Neuronal stem cell (in vitro differentiated cells): ENCODE data around the gene ZNF629.

Experiments used
- DNase-seq: peaks from one replicate; pipeline ENCODE4 v3.0.0-alpha.2; 2013; ENCODE audit warnings: low spot score
- H2AFZ ChIP-seq: one replicate; pipeline ENCODE4 v1.6.1; 2013; ENCODE audit warnings: mild to moderate bottlenecking, low read length, inconsistent platforms
- H2AK5ac ChIP-seq: 2 replicates; pipeline ENCODE4 v1.6.1; 2013; ENCODE audit warnings: low read depth, mild to moderate bottlenecking, inconsistent platforms, low read length, moderate library complexity, mixed read lengths
- H2BK120ac ChIP-seq: 2 replicates; pipeline ENCODE4 v1.6.1; 2013; ENCODE audit warnings: low read depth, mild to moderate bottlenecking, inconsistent platforms, low read length, moderate library complexity, mixed read lengths
- H2BK12ac ChIP-seq: one replicate; pipeline ENCODE4 v1.6.1; 2013; ENCODE audit warnings: low read length, inconsistent platforms
- H2BK15ac ChIP-seq: 2 replicates; pipeline ENCODE4 v1.6.1; 2013; ENCODE audit warnings: mild to moderate bottlenecking, low read length, inconsistent platforms, mixed read lengths
- H2BK5ac ChIP-seq: one replicate; pipeline ENCODE4 v1.6.1; 2013; ENCODE audit warnings: inconsistent platforms, mild to moderate bottlenecking, low read length, moderate library complexity
- H3K14ac ChIP-seq: one replicate; pipeline ENCODE4 v1.6.1; 2013; ENCODE audit warnings: low read length, inconsistent platforms
- H3K18ac ChIP-seq: 2 replicates; pipeline ENCODE4 v1.6.1; 2013; ENCODE audit warnings: low read length, inconsistent platforms
- H3K23ac ChIP-seq: 2 replicates; pipeline ENCODE4 v1.6.1; 2013; ENCODE audit warnings: low read depth, mild to moderate bottlenecking, mixed read lengths, low read length, inconsistent platforms; ENCODE audit not compliant: poor library complexity
- H3K27ac ChIP-seq: replicated peaks from 3 replicates; pipeline ENCODE4 v1.5.1; 2013; ENCODE audit warnings: low read length, inconsistent platforms
- H3K27me3 ChIP-seq, 3 experiments: 2 replicates each; pipeline ENCODE4 v1.6.1; 2013; ENCODE audit warnings: low read length in 3 of 3, mild to moderate bottlenecking in 2 of 3, inconsistent platforms in 1 of 3, low read depth in 1 of 3, mixed read lengths in 1 of 3, moderate library complexity in 1 of 3; ENCODE audit not compliant: control insufficient read depth in 3 of 3, insufficient read depth in 3 of 3
- H3K36me3 ChIP-seq, 2 donors: replicated peaks in 1 of 2; 2 replicates each; pipeline ENCODE4 v1.6.1; 2013; ENCODE audit warnings: low read length in 2 of 2; ENCODE audit not compliant: control insufficient read depth in 2 of 2, insufficient read depth in 2 of 2
- H3K4ac ChIP-seq: 2 replicates; pipeline ENCODE4 v1.6.1; 2013; ENCODE audit warnings: inconsistent platforms, mild to moderate bottlenecking, low read length, moderate library complexity
- H3K4me1 ChIP-seq, 2 donors: 1 replicate in 1 of 2; 2 replicates in 1 of 2; pipeline ENCODE4 v1.6.1; 2013; ENCODE audit warnings: low read length in 2 of 2, low read depth in 1 of 2; ENCODE audit not compliant: control insufficient read depth in 2 of 2, insufficient read depth in 1 of 2
- H3K4me2 ChIP-seq: one replicate; pipeline ENCODE4 v1.6.1; 2013; ENCODE audit warnings: mild to moderate bottlenecking, low read length, inconsistent platforms; ENCODE audit not compliant: insufficient read depth, poor library complexity, severe bottlenecking
- H3K4me3 ChIP-seq, 2 donors: 2 replicates each; pipeline ENCODE4 v1.5.1; 2013; ENCODE audit warnings: low read length in 2 of 2, mild to moderate bottlenecking in 2 of 2, inconsistent platforms in 1 of 2, moderate library complexity in 1 of 2
- H3K79me1 ChIP-seq: one replicate; pipeline ENCODE4 v1.6.1; 2013; ENCODE audit warnings: low read depth, mild to moderate bottlenecking, inconsistent platforms, low read length, moderate library complexity
- H3K9ac ChIP-seq: one replicate; pipeline ENCODE4 v1.6.1; 2013; ENCODE audit warnings: mild to moderate bottlenecking, low read depth, low read length, inconsistent platforms; ENCODE audit not compliant: poor library complexity
- H3K9me3 ChIP-seq, 2 donors: replicated peaks in 1 of 2; 2 replicates each; pipeline versions ENCODE3 to v1.6.1; 2013; ENCODE audit warnings: low read length in 2 of 2, mild to moderate bottlenecking in 2 of 2, inconsistent platforms in 1 of 2, low read depth in 1 of 2, mixed read lengths in 1 of 2, moderate library complexity in 1 of 2; ENCODE audit not compliant: control insufficient read depth in 2 of 2, insufficient read depth in 1 of 2
- H4K8ac ChIP-seq: one replicate; pipeline ENCODE4 v1.6.1; 2013; ENCODE audit warnings: low read depth, mild to moderate bottlenecking, inconsistent platforms, low read length, moderate library complexity
- H4K91ac ChIP-seq: one replicate; pipeline ENCODE4 v1.6.1; 2013; ENCODE audit warnings: low read length, low read depth, mild to moderate bottlenecking, inconsistent platforms; ENCODE audit not compliant: poor library complexity
- WGBS, 2 donors: extraction: QIAGEN DNeasy Blood & Tissue Kit; methylation state at CpG; one replicate each; pipeline ENCODE4 v1.1.7; 2013; ENCODE audit warnings: missing lambda C conversion rate in 2 of 2, mixed read lengths in 1 of 2; ENCODE audit not compliant: insufficient read length in 2 of 2, insufficient replicate concordance in 1 of 2; ENCODE audit errors: extremely low coverage in 2 of 2; 5-methylcytosine and 5-hydroxymethylcytosine counted together

ZNF629 gene

GRCh38 chr16:30760577-30761426 is 26.2 kb downstream of the ZNF629 start:
- H2AK5ac ChIP-seq, result no peak overlapping the region
- H3K4me2 ChIP-seq, result peak overlapping the region; percentile 99
- H3K4me1 ChIP-seq, result peaks cover 10 to 11% of the 10 kb centered on the region in 2 donors
- H4K91ac ChIP-seq, result no peak overlapping the region
- no peak overlapping the region for H3K14ac ChIP-seq
- H3K9ac ChIP-seq, result peak overlapping the region; percentile 65
- no peak overlapping the region for H4K8ac ChIP-seq
- peak overlapping the region; percentile 7 for H2BK12ac ChIP-seq
- no peak overlapping the region for H3K23ac ChIP-seq
- H3K4me3 ChIP-seq, result peak overlapping the region; percentile 84 to 96
- H2AFZ ChIP-seq, result peak overlapping the region; percentile 93
- H3K18ac ChIP-seq, result no peak overlapping the region
- H3K79me1 ChIP-seq, result peaks cover 22% of the 10 kb centered on the region
- H3K9me3 ChIP-seq, result no peaks in the 10 kb centered on the region
- no peak overlapping the region for H3K4ac ChIP-seq
- WGBS, 2 donors, result no CpG with 5 or more reads among the region's 26 CpGs
- no peak overlapping the region for H3K27ac ChIP-seq
- H2BK15ac ChIP-seq, result no peak overlapping the region
- peak overlapping the region; percentile 25 for H2BK5ac ChIP-seq
- no peak for DNase-seq
- peaks cover 39 to 74% of the 10 kb centered on the region in 2 donors for H3K36me3 ChIP-seq
- H3K27me3 ChIP-seq, result no peaks in the 10 kb centered on the region
- H2BK120ac ChIP-seq, result no peak overlapping the region

- Histone ChIP-seq H3K4ac (no peak overlapping the region), H2AK5ac (no peak overlapping the region), H2BK5ac (no peak overlapping the region), H3K23ac (no peak overlapping the region), H3K18ac (no peak overlapping the region), H3K4me3 (no peak overlapping the region), H3K9ac (no peak overlapping the region), H3K36me3 (peaks cover 35 to 71% of the 10 kb centered on the region in 2 donors), H3K79me1 (peaks cover 22% of the 10 kb centered on the region), H3K4me2 (no peak overlapping the region), H3K27me3 (no peaks in the 10 kb centered on the region), H3K27ac (no peak overlapping the region), H4K8ac (no peak overlapping the region), H2BK15ac (no peak overlapping the region), H2BK120ac (no peak overlapping the region), H3K14ac (no peak overlapping the region), H3K4me1 (peaks cover 10 to 11% of the 10 kb centered on the region in 2 donors), H2BK12ac (peak overlapping the region; percentile 7), H2AFZ (no peak overlapping the region), H4K91ac (no peak overlapping the region), H3K9me3 (no peaks in the 10 kb centered on the region)
- no CpG with 5 or more reads among the region's 7 CpGs for WGBS, 2 donors
- no peak for DNase-seq
These were observed 26.9 kb downstream of the ZNF629 start for GRCh38 chr16:30760001-30760559.

- Histone ChIP-seq H3K4me2 (no peak overlapping the region), H2BK12ac (no peak overlapping the region), H2BK15ac (no peak overlapping the region), H3K79me1 (peaks cover 15% of the 10 kb centered on the region), H3K27me3 (no peaks in the 10 kb centered on the region), H3K4ac (no peak overlapping the region), H3K27ac (no peak overlapping the region), H3K9ac (no peak overlapping the region), H3K23ac (no peak overlapping the region), H3K36me3 (peaks cover 24 to 71% of the 10 kb centered on the region in 2 donors), H2BK120ac (no peak overlapping the region), H3K4me1 (peaks cover 10 to 11% of the 10 kb centered on the region in 2 donors), H3K9me3 (no peaks in the 10 kb centered on the region), H3K4me3 (no peak overlapping the region), H4K8ac (no peak overlapping the region), H3K14ac (no peak overlapping the region), H2AFZ (no peak overlapping the region), H3K18ac (no peak overlapping the region), H2BK5ac (no peak overlapping the region), H4K91ac (no peak overlapping the region), H2AK5ac (no peak overlapping the region)
- no peak for DNase-seq
- no CpG with 5 or more reads among the region's 10 CpGs for WGBS, 2 donors
These were observed 28.0 kb downstream of the ZNF629 start for GRCh38 chr16:30758988-30759491.

DNA sequence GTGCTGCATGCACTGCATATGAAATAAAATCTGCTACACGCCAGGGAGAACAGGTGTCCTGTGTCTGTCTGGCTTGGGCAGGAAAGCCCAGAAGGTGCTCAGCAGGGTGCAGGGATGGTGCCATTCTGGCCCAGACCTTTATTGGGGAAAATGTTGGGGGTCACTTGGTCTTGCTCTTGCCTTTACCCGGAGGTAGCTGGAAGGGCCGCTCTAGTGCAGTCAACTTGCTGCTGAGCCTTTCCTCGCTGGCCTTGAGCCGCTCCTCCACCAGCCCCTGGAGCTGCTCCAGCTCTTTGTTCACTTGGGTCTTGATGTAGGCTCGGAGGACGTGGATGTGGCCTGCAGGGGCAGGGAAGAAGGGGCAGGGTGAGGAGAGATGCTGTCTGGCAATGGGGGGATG is 29.7 kb downstream of the ZNF629 start:
- H2BK15ac ChIP-seq, result no peak overlapping the region
- H3K18ac ChIP-seq, result no peak overlapping the region
- no peak overlapping the region for H3K27ac ChIP-seq
- no peak overlapping the region for H4K8ac ChIP-seq
- H3K14ac ChIP-seq, result no peak overlapping the region
- peaks cover 23 to 73% of the 10 kb centered on the region in 2 donors for H3K36me3 ChIP-seq
- no peak for DNase-seq
- H3K79me1 ChIP-seq, result peaks cover 6% of the 10 kb centered on the region
- H2BK120ac ChIP-seq, result no peak overlapping the region
- no peak overlapping the region for H4K91ac ChIP-seq
- WGBS, 2 donors, result no CpG with 5 or more reads among the region's 7 CpGs
- no peaks in the 10 kb centered on the region for H3K9me3 ChIP-seq
- H3K4ac ChIP-seq, result no peak overlapping the region
- no peak overlapping the region for H3K4me2 ChIP-seq
- H2AK5ac ChIP-seq, result no peak overlapping the region
- H3K27me3 ChIP-seq, result no peaks in the 10 kb centered on the region
- H2AFZ ChIP-seq, result no peak overlapping the region
- H2BK5ac ChIP-seq, result no peak overlapping the region
- H3K23ac ChIP-seq, result no peak overlapping the region
- H3K4me1 ChIP-seq, result peaks cover 0 to 9% of the 10 kb centered on the region in 2 donors
- no peak overlapping the region for H2BK12ac ChIP-seq
- peak overlapping the region in 1 of 2 donors; percentile 32 for H3K4me3 ChIP-seq
- no peak overlapping the region for H3K9ac ChIP-seq
